Effector memory CD4-positive, alpha-beta T cell (primary cell): Measurements from ENCODE around the gene EGLN1.

ENCODE experiments used
- DNase-seq, 3 donors: peaks; one replicate each; pipeline ENCODE4 v3.0.0-alpha.2; 2020
- H3K27ac ChIP-seq: 2 replicates; pipeline ENCODE4 v1.7.0; 2013; ENCODE audit warnings: mild to moderate bottlenecking, low read length, moderate library complexity; ENCODE audit not compliant: insufficient read depth, poor library complexity, severe bottlenecking
- H3K27me3 ChIP-seq: replicated peaks from 2 replicates; pipeline ENCODE4 v1.7.0; 2013; ENCODE audit warnings: mild to moderate bottlenecking, low read length; ENCODE audit not compliant: insufficient read depth, control insufficient read depth, poor library complexity, severe bottlenecking
- H3K36me3 ChIP-seq: 2 replicates; pipeline ENCODE4 v1.7.0; 2013; ENCODE audit warnings: mild to moderate bottlenecking, low read length, moderate library complexity; ENCODE audit not compliant: control insufficient read depth, insufficient read depth
- H3K4me1 ChIP-seq: 2 replicates; pipeline ENCODE4 v1.7.0; 2013; ENCODE audit warnings: low read length, mild to moderate bottlenecking; ENCODE audit not compliant: control insufficient read depth, insufficient read depth, poor library complexity, severe bottlenecking
- H3K4me3 ChIP-seq: 2 replicates; pipeline ENCODE4 v1.7.0; 2013; ENCODE audit warnings: low read length, low read depth, mild to moderate bottlenecking; ENCODE audit not compliant: insufficient read depth, poor library complexity, severe bottlenecking
- H3K9me3 ChIP-seq: 2 replicates; pipeline ENCODE4 v1.7.0; 2013; ENCODE audit warnings: mild to moderate bottlenecking, low read length, moderate library complexity; ENCODE audit not compliant: control insufficient read depth

Gene EGLN1

GRCh38 chr1:231334952-231335351, 87.1 kb downstream of the EGLN1 start:
- peaks cover 28% of the 10 kb centered on the region for H3K4me1 ChIP-seq
- peak overlapping the region; percentile 10 for H3K4me3 ChIP-seq
- no peaks in the 10 kb centered on the region for H3K36me3 ChIP-seq
- H3K9me3 ChIP-seq: no peaks in the 10 kb centered on the region
- no peak for DNase-seq
- H3K27me3 ChIP-seq: no peaks in the 10 kb centered on the region
- H3K27ac ChIP-seq: no peak overlapping the region

DNA sequence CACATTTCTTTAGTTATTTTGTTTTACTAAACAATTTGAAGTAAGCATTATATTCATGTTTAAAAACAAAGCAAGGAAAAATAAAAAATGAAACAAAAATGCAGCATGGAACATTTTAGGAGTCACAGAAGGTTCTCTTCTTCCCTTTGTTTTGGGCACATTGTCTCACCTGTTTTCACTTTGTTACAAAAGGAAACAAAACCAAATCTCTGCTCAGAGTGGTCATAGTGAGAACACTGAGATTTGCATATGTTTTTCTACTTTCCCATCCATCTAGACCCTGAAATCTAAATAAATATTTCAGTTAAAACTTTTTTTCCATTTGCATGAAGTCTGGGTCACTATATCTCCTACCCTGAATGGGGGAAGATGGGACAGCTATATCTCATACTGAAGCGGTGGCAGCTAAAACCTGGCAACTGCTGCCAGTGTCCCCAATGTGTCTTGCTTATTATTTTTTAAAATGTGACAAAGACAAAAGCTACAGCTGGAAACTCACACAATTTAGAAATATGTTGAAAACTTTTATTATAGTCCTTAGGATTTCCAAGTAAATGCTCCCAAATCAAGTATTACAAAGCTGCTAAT, 87.9 kb downstream of the EGLN1 start:
- Histone ChIP-seq H3K27me3 (no peaks in the 10 kb centered on the region), H3K9me3 (no peaks in the 10 kb centered on the region), H3K27ac (no peak overlapping the region), H3K4me3 (peak overlapping the region; percentile 10), H3K36me3 (no peaks in the 10 kb centered on the region), H3K4me1 (peaks cover 23% of the 10 kb centered on the region)
- DNase-seq: no peak

DNA sequence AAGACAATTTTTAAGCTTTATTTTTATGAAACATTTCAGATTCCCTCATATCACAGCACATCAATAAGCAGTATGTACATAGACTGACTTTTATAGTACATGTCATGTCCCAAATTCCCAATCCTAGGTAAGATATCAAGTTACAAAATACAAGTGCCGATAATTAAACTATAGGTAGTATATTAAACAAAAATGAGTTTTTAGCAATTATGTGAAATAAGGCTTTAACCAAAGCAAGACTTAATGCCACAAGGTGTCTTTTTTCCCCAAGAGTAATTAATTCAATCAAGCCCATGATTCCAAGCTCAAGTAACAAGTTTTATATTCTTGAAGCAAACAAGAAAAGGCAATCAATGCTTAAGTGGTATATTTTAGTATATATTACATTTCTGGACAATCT, 89.3 kb downstream of the EGLN1 start:
- Histone ChIP-seq H3K4me3 (no peak overlapping the region), H3K27ac (no peak overlapping the region), H3K36me3 (no peaks in the 10 kb centered on the region), H3K9me3 (no peaks in the 10 kb centered on the region), H3K27me3 (no peaks in the 10 kb centered on the region), H3K4me1 (peaks cover 20% of the 10 kb centered on the region)
- DNase-seq: no peak

DNA sequence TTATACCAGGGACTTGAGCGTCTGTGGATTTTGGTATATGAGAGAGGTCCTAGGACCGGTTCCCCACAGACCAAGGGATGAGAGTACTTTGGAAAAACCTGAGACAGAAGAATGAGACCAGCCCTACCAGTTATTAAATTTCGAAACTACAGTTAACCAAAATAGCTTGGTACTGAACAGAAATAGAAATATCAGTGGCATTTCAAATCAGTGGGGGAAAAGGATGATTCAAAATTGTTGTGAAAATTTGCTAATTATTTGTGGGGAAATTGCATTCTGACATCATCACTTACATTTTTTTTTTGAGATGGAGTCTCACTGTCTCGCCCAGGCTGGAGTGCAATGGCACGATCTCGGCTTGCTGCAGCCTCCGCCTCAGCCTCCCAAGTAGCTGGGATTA, 92.6 kb downstream of the EGLN1 start:
- H3K9me3 ChIP-seq: no peaks in the 10 kb centered on the region
- H3K36me3 ChIP-seq: no peaks in the 10 kb centered on the region
- H3K4me1 ChIP-seq: peaks cover 2% of the 10 kb centered on the region
- H3K4me3 ChIP-seq: no peak overlapping the region
- no peak overlapping the region for H3K27ac ChIP-seq
- DNase-seq: no peak
- H3K27me3 ChIP-seq: no peaks in the 10 kb centered on the region

DNA sequence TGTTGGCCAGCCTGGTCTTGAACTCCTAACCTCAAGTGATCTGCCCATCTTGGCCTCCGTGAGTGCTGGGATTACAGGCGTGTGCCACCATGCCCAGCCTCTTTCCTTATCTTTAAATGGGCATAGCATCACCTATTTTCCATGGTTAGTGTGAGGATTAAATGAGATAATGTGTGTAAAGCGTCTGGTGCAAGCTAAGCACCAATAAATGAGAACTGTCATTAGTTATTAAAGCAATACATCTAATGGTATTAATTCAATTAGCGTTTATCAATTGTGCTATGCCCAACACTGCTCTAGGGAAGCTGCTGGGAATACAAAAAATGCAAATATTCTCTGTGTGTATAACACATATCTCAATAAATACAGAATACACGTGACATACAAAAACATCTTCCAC, 94.5 kb downstream of the EGLN1 start:
- no peak overlapping the region for H3K27ac ChIP-seq
- DNase-seq: no peak
- no peak overlapping the region for H3K4me3 ChIP-seq
- H3K36me3 ChIP-seq: no peaks in the 10 kb centered on the region
- no peaks in the 10 kb centered on the region for H3K9me3 ChIP-seq
- H3K4me1 ChIP-seq: no peaks in the 10 kb centered on the region
- H3K27me3 ChIP-seq: no peaks in the 10 kb centered on the region

DNA sequence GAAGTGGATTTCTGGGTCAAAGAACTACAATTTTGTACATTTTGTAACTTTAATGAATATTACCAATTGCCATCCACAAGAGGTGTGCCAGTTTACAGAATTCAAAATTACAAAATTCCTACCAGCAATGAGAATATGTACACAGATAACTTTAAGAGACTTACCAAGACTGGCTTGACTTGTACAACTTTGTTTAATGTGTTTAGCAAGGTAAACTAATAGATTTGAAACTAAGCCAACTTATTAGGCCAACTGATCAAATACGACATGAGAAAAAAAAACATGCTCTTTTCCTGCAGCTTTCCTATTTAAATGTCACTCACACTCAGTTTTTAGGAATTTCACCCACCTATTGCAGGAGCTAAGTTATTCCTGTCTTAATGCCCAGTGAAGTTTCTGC, 95.8 kb downstream of the EGLN1 start:
- DNase-seq: no peak
- Histone ChIP-seq H3K27me3 (no peaks in the 10 kb centered on the region), H3K4me1 (no peaks in the 10 kb centered on the region), H3K9me3 (no peaks in the 10 kb centered on the region), H3K27ac (no peak overlapping the region), H3K4me3 (no peak overlapping the region), H3K36me3 (no peaks in the 10 kb centered on the region)

DNA sequence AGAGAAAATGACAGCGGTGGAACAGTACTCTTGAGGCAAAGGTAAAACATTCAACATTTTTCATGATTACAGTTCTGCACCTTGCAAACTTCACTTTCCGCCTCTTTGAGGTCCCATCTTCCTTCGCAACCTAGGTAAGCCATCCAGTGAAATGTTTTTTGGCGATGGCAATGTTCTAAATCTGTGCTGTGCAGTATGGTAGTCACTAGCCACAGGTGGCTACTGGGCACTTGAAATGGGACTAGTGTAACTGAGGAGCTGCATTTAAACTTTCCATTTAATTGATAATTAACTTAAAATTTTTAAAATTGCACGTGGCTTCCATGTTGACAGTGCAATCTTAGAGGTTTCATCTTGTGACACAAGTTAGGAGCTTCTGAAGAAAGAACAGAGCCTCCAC, 97.4 kb downstream of the EGLN1 start:
- Histone ChIP-seq H3K36me3 (no peaks in the 10 kb centered on the region), H3K4me1 (no peaks in the 10 kb centered on the region), H3K9me3 (no peaks in the 10 kb centered on the region), H3K27me3 (no peaks in the 10 kb centered on the region), H3K27ac (no peak overlapping the region), H3K4me3 (no peak overlapping the region)
- no peak for DNase-seq

DNA sequence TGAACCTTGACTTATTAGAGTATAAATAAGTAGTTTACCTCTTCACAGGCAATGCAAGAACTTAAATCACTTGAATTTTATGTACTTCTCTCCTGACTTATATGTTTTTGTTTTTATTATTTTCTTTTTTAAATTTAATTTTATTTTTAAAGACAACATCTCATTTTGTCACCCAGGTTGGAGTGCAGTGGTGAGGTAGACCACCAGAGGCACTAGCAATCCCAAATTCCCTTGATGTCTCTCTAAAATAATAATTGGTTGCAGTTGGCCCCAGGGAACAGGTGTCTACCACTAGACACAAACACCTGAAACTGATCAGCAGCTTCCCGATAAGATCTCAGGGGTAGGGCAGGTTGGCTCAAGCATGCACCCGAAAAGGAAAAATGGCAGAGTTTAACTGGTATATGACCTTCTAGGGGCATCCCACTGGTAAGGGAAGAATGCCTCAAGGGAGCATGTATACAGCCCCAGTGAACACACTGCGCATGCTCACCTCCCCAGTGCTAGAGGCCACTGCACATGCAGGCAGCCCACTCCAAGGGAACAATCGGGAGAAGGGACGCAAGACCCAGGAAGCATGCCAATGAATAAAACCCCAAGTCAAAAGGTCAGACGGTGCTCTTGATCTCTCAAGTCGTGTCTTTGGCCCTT, 99.1 kb downstream of the EGLN1 start:
- no peak for DNase-seq
- H3K27ac ChIP-seq: no peak overlapping the region
- H3K36me3 ChIP-seq: no peaks in the 10 kb centered on the region
- H3K4me3 ChIP-seq: no peak overlapping the region
- H3K4me1 ChIP-seq: no peaks in the 10 kb centered on the region
- no peaks in the 10 kb centered on the region for H3K27me3 ChIP-seq
- no peaks in the 10 kb centered on the region for H3K9me3 ChIP-seq

GRCh38 chr1:231319080-231319479, 103.0 kb downstream of the EGLN1 start:
- Histone ChIP-seq H3K27ac (no peak overlapping the region), H3K4me3 (no peak overlapping the region), H3K9me3 (no peaks in the 10 kb centered on the region), H3K27me3 (no peaks in the 10 kb centered on the region), H3K36me3 (no peaks in the 10 kb centered on the region), H3K4me1 (no peaks in the 10 kb centered on the region)
- no peak for DNase-seq

DNA sequence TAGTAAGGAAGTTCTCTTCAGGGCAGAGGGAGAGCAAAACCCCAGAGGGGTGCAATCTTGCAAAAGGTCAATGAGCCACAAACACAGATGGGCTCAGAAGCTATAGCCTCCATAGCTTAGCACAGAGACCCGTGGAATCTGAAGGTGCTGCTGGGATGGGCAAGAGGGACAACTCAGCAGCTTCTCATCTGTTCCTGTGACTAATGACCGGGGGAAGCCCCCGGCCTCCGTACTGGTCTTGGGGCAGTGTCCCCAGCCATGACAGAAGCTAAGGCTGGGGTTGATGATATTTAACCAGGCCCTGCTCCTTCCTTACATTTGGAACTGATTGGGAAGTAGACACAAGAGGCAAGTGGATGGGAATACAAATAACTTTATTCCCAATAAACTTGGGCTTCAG, 103.5 kb downstream of the EGLN1 start:
- no peaks in the 10 kb centered on the region for H3K27me3 ChIP-seq
- no peak overlapping the region for H3K4me3 ChIP-seq
- no peaks in the 10 kb centered on the region for H3K36me3 ChIP-seq
- no peak for DNase-seq
- H3K4me1 ChIP-seq: no peaks in the 10 kb centered on the region
- H3K9me3 ChIP-seq: no peaks in the 10 kb centered on the region
- no peak overlapping the region for H3K27ac ChIP-seq
